ENCODE results near the gene AQP10. TPM values are rescaled to one million over a fixed set of nuclear protein-coding genes. Genes with fewer than 3 reads are reported as not detected.

The AQP10 gene
- total RNA-seq, 3 donors from 2014 or later (not counting 1 experiment from before 2014, with no cell fraction given), result 0.82 TPM; not detected in 2

GRCh38 chr1:154351363-154352068, 30.6 kb downstream of the AQP10 start:
- H3K4me3 Mint-ChIP-seq, result peak overlapping the region; percentile 10
- intact Hi-C loops (cut with micrococcal nuclease), result no loop called here
- no peak for DNase-seq

GRCh38 chr1:154352245-154352580, 31.3 kb downstream of the AQP10 start:
- H3K4me3 ChIP-seq (ENCODE audit: low read length), result peak overlapping the region; percentile 40

More at GRCh38 chr1:154351363-154352068, 30.6 kb downstream of the AQP10 start:
- Mint-ChIP-seq H3K9me3 (no peaks in the 10 kb centered on the region), H3K4me1 (peaks cover 20 to 37% of the 10 kb centered on the region in 2 donors), H3K27ac (no peak overlapping the region), H3K36me3 (peaks cover 8% of the 10 kb centered on the region), H3K27me3 (ENCODE audit: low read depth in 2 of 2) (peaks cover 22 to 24% of the 10 kb centered on the region in 2 donors)
- TF ChIP-seq CTCF (IDR thresholded peaks at IDR 0.05), result no peak
- H3K27ac ChIP-seq (ENCODE audit: low read length), result no peak overlapping the region
- WGBS (ENCODE audit: insufficient coverage), result 96% methylated on average over 14 of the region's 14 CpGs
- peaks cover 18% of the 10 kb centered on the region for H3K36me3 ChIP-seq (ENCODE audit: control insufficient read depth, insufficient read depth, low read length)
- no peaks in the 10 kb centered on the region for H3K9me3 ChIP-seq (ENCODE audit: control insufficient read depth, insufficient read depth, low read length)
- ATAC-seq, result no peak
- peaks cover 12% of the 10 kb centered on the region for H3K27me3 ChIP-seq (ENCODE audit: control insufficient read depth, insufficient read depth, low read length)
- peaks cover 21% of the 10 kb centered on the region for H3K4me1 ChIP-seq (ENCODE audit: control insufficient read depth, insufficient read depth, low read length)
- no peak overlapping the region for H3K4me3 ChIP-seq (ENCODE audit: low read length)

GRCh38 chr1:154352581-154353459, 31.9 kb downstream of the AQP10 start:
- Mint-ChIP-seq H3K4me3 (peak overlapping the region; percentile 91), H3K4me1 (peaks cover 20 to 31% of the 10 kb centered on the region in 2 donors), H3K27me3 (ENCODE audit: low read depth in 2 of 2) (peaks cover 22 to 24% of the 10 kb centered on the region in 2 donors), H3K27ac (peak overlapping the region in 1 of 2 donors; percentile 71), H3K9me3 (no peaks in the 10 kb centered on the region), H3K36me3 (peaks cover 5% of the 10 kb centered on the region)
- peaks cover 10% of the 10 kb centered on the region for H3K36me3 ChIP-seq (ENCODE audit: control insufficient read depth, insufficient read depth, low read length)
- DNase-seq (peak in 1 of 2 donors; percentile 75), ATAC-seq (peak; percentile 60 to 68 (median 65))
- H3K27ac ChIP-seq (ENCODE audit: low read length), result no peak overlapping the region
- 2% methylated on average over 41 of the region's 41 CpGs for WGBS (ENCODE audit: insufficient coverage)
- no peak for TF ChIP-seq CTCF (IDR thresholded peaks at IDR 0.05)
- peaks cover 12% of the 10 kb centered on the region for H3K27me3 ChIP-seq (ENCODE audit: control insufficient read depth, insufficient read depth, low read length)
- peaks cover 21% of the 10 kb centered on the region for H3K4me1 ChIP-seq (ENCODE audit: control insufficient read depth, insufficient read depth, low read length)
- no peaks in the 10 kb centered on the region for H3K9me3 ChIP-seq (ENCODE audit: control insufficient read depth, insufficient read depth, low read length)
- peak overlapping the region; percentile 40 for H3K4me3 ChIP-seq (ENCODE audit: low read length)
- intact Hi-C loops (cut with micrococcal nuclease), result no loop called here

More at GRCh38 chr1:154352245-154352580, 31.3 kb downstream of the AQP10 start:
- Histone ChIP-seq H3K27ac (ENCODE audit: low read length) (no peak overlapping the region), H3K4me1 (ENCODE audit: control insufficient read depth, insufficient read depth, low read length) (peaks cover 21% of the 10 kb centered on the region), H3K36me3 (ENCODE audit: control insufficient read depth, insufficient read depth, low read length) (peaks cover 13% of the 10 kb centered on the region), H3K27me3 (ENCODE audit: control insufficient read depth, insufficient read depth, low read length) (peaks cover 12% of the 10 kb centered on the region), H3K9me3 (ENCODE audit: control insufficient read depth, insufficient read depth, low read length) (no peaks in the 10 kb centered on the region)
- peaks cover 8% of the 10 kb centered on the region for H3K36me3 Mint-ChIP-seq
- peak overlapping the region; percentile 91 for H3K4me3 Mint-ChIP-seq
- ATAC-seq (no peak), DNase-seq (no peak)
- WGBS (ENCODE audit: insufficient coverage), result 17% methylated on average over 9 of the region's 9 CpGs
- no peak for TF ChIP-seq CTCF (IDR thresholded peaks at IDR 0.05)
- H3K27me3 Mint-ChIP-seq (ENCODE audit: low read depth in 2 of 2), result peaks cover 22 to 24% of the 10 kb centered on the region in 2 donors
- H3K27ac Mint-ChIP-seq, result peak overlapping the region in 1 of 2 donors; percentile 71
- peaks cover 20 to 33% of the 10 kb centered on the region in 2 donors for H3K4me1 Mint-ChIP-seq
- no peaks in the 10 kb centered on the region for H3K9me3 Mint-ChIP-seq
- intact Hi-C loops (cut with micrococcal nuclease), result no loop called here
